ENCODE measurements around the gene TTC13.
"Not testable (repeated sequence)": the region's sequence is repeated elsewhere in the genome, so short reads cannot be mapped to it uniquely, and the experiment has no call there.

TTC13 gene

GRCh38 chr1:230978491-230979388 lies at the start of gene TTC13, which contains the start of gene ARV1:
TTC13 (minus strand) TSS chr1:230978861; CDS start chr1:230978830, 31 bp downstream.
ARV1 (plus strand) TSS chr1:230979094; CDS start chr1:230979106, 12 bp downstream.
- peak; percentile 95 for DNase-seq

GRCh38 chr1:231027971-231028370 lies 49.3 kb upstream of the TTC13 start:
- DNase-seq, result no peak

- DNase-seq, result no peak
Measured at GRCh38 chr1:231027136-231027925, 48.7 kb upstream of the TTC13 start.

- DNase-seq, result no peak
Measured at GRCh38 chr1:231026576-231026975, 47.9 kb upstream of the TTC13 start.

GRCh38 chr1:231023150-231023549 lies 44.5 kb upstream of the TTC13 start:
- no peak for DNase-seq

- DNase-seq, result not testable (repeated sequence)
Measured at GRCh38 chr1:231022543-231022942, 43.9 kb upstream of the TTC13 start.

GRCh38 chr1:231021540-231022031 lies 42.9 kb upstream of the TTC13 start:
- DNase-seq, result no peak

GRCh38 chr1:231020816-231021215 lies 42.2 kb upstream of the TTC13 start:
- no peak for DNase-seq

- DNase-seq, result no peak
Measured at GRCh38 chr1:231020139-231020601, 41.5 kb upstream of the TTC13 start.

GRCh38 chr1:231019711-231020110 lies 41.0 kb upstream of the TTC13 start:
- DNase-seq, result no peak

- no peak for DNase-seq
Measured at GRCh38 chr1:231016966-231017365, 38.3 kb upstream of the TTC13 start.

- DNase-seq, result no peak
Measured at GRCh38 chr1:231016234-231016633, 37.6 kb upstream of the TTC13 start.

GRCh38 chr1:231013391-231014015 lies 34.8 kb upstream of the TTC13 start:
- no peak for DNase-seq

GRCh38 chr1:231011963-231012362 lies 33.3 kb upstream of the TTC13 start:
- DNase-seq, result no peak

GRCh38 chr1:231011360-231011759 lies 32.7 kb upstream of the TTC13 start:
- DNase-seq, result no peak

GRCh38 chr1:231007535-231007934 lies 28.9 kb upstream of the TTC13 start:
- not testable (repeated sequence) for DNase-seq

- no peak for DNase-seq
Measured at GRCh38 chr1:231001892-231002291, 23.2 kb upstream of the TTC13 start.

GRCh38 chr1:231000639-231001038 lies 22.0 kb upstream of the TTC13 start:
- DNase-seq, result no peak

- DNase-seq, result no peak
Measured at GRCh38 chr1:231000201-231000600, 21.5 kb upstream of the TTC13 start.

GRCh38 chr1:230994860-230995259 lies 16.2 kb upstream of the TTC13 start:
- no peak for DNase-seq

GRCh38 chr1:230992100-230992774 lies 13.6 kb upstream of the TTC13 start:
- no peak for DNase-seq

- DNase-seq, result no peak
Measured at GRCh38 chr1:230987448-230987847, 8.8 kb upstream of the TTC13 start.
